ENCODE results near the gene NRXN3.

Gene NRXN3

GRCh38 chr14:78848234-78848820 lies 678.2 kb downstream of the NRXN3 start:
- DNase-seq, result peak; percentile 58

DNA sequence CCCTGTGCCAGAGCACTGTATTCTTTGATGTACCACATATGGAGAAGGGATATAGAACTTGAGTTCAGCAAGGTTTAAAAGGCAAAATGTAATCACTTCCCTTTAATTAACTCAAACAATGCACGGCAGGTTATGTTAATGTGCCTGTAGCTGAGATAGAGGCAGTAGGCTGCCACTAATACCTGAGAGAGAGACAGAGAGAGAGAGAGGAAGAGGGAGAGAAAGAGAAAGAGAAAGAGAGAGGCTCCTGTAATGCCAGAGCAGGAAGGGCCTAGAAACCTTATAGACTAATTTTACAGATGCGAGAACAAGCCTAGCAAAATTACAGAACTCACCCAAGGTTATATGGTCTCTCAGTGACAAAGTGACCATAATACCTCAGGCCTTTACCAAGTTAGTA lies 679.8 kb downstream of the NRXN3 start:
- DNase-seq, result no peak

DNA sequence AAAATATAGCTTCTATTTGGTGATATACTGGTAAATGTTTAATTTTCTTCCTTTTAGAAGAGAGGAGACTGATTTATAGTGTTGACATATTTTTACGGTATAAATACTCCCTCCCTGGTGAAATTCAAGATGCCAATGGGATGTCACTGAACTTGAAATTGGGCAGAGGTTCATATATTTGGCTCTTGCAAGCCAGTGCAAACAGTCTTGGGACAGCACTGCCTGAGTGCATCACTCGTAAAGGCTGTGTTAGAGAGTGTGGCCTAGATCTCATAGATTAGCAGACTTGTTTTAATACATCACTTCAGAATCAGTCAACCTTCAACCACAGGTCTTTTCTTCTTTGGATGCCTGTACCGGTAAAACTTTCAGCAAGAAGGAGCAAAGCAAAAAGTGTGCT lies 681.0 kb downstream of the NRXN3 start:
- DNase-seq, result no peak

DNA sequence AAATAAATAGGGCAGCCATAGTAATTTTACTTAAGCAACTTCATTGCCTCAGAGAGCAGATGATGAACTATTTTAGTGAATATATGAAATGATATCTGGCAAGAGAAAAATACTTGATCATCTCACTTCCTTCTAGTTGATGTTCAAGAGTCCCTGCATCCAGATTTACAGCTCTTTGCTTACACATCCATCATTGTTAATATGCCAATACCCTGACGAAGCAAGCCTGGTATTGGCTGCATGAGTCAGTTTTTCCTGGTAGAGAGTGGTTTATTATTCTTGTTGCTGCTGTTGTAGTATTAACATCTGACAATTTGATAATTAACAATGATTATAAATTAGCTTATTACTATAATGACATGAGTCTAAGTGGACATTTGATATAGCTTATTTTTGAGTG lies 681.9 kb downstream of the NRXN3 start:
- no peak for DNase-seq

GRCh38 chr14:78857974-78858373 lies 687.8 kb downstream of the NRXN3 start:
- no peak for DNase-seq

- DNase-seq, result no peak
Observed at GRCh38 chr14:78863143-78863542, 693.0 kb downstream of the NRXN3 start.

DNA sequence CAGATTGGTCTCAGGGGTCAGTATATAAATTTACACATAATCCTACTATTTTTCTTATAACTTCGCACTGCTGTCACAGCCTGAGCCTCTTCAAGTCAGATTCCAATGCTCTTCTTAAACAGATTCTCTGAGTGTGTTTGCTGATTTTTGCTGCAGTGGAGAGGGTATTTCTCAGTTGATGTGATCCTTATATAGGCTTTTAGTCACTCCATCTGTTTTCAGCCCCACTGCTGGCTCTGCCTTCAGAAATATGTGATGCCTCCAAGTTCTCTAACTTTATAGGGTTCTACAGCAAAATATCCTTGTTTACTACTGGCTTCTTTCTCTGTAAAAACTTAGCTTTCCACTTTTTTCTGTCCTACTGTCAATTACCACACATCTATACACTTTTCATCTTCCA lies 702.7 kb downstream of the NRXN3 start:
- no peak for DNase-seq

DNA sequence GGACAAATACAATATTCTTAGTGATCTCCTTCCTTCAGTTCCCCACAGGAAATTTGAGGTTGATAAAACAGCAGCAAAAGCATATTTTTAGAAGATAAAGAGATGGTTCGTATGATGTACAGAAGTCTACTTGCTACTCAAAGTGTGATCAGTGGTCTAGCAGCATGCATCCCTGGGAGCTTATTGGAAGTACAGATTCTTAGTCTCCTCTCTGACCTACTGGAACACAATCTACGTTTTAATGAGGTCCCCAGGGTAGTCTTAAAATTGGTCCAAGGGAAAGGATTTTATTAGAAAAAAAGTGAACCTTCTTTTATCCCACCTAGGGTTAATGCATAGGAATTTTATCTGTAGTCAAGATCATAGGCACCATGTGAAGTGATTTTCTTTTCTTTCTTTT lies 703.4 kb downstream of the NRXN3 start:
- no peak for DNase-seq

GRCh38 chr14:78875049-78875448 lies 704.9 kb downstream of the NRXN3 start:
- DNase-seq, result no peak

DNA sequence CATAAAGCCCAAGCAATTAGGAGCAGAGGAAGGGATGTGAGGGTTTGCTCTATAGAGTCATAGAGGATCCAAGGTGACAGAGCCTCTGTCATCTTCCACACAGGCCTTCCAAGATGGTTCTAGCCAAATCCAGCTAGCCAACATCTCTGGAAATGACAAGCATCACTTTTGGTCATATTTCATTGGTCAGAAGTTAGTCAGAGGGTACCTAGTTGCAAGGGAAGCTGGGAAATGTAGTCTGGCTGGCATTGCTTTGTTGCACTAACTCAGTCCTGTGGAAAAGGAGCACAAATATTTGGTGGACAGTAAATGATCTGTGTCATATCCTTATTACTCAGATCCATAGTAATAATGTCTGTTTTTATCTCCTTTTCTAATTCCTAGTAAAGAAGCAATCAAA lies 715.7 kb downstream of the NRXN3 start:
- DNase-seq, result no peak

DNA sequence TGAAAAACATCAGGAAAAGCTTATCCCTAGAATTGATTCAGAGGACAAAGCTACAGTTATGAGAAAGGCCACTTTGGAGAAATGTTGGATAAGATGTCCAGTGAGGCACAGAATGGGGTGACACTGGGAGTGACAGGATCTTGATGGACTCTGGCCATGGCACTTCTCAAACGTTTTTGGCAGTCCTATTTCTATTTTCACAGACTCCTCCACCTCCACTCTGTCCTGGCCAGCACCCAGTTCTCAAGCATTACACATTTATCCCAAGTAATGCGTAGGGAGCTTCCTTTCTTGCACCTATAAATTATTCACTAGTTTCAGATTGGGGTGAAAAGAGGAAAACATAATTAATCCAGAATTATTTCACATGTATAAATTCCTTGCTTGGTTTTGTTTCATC lies 727.3 kb downstream of the NRXN3 start:
- DNase-seq, result no peak

- DNase-seq, result peak; percentile 48
Observed at GRCh38 chr14:78902010-78902623, 731.9 kb downstream of the NRXN3 start.

DNA sequence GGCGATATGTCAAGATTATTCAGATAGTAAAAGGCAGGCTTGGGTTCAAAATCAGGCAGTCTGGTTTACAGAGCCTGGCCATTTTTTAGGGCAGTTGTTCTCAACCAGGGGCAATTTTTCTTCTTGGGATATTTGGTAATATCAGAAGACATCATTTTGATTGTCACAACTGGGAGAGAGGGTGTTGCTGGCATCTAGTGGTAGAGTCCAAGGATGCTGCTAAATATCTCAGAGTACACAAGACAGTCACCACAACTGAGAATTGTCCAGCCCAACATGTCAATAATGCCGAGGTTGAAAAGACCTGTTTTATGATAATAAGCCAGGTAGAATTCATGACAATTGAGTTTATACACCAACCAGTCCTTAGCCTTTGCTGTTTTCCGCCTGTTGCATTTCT lies 733.9 kb downstream of the NRXN3 start:
- DNase-seq, result peak; percentile 2

DNA sequence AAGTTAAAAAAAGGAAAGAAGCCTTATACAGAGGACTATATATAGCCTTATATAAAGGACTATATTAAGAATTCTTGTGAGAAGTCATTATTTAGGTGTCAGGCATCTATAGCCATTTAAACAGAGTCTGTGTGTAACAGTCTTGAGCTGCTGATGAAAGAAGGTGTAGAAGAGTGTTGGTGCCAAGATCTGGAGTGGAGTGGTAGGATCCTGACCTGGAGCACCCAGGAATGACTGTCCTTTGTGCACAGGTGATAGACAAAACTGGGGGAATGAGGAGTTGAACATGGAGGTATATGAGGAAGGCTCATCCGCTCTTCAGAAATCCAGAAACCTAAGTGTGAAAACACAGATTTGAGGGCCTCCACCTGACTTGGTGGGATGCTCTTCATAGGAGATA lies 747.3 kb downstream of the NRXN3 start:
- no peak for DNase-seq

GRCh38 chr14:78921856-78922255 lies 751.7 kb downstream of the NRXN3 start:
- DNase-seq, result no peak

- no peak for DNase-seq
Observed at GRCh38 chr14:78927261-78927660, 757.1 kb downstream of the NRXN3 start.

DNA sequence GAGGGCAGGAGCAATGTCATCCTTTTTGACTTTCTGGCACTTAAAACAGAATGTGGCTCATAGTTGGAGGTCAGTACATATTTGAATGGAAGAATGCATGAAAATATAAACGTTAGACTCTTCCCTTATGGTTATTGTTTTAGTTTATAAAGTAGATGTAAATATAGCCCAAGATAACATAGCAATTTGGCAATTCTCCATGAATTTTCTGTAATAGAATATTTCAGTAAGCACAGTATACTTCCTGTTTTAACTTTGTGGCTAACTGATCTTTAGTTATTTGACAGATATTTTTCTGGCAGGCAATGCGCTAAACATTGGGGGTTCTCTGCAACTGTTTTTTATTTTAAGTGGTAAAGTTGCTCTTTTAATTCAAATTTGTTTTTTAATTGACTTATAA lies 763.0 kb downstream of the NRXN3 start:
- no peak for DNase-seq

GRCh38 chr14:78933948-78934524 lies 763.9 kb downstream of the NRXN3 start:
- peak; percentile 23 for DNase-seq

- no peak for DNase-seq
Observed at GRCh38 chr14:78946949-78947348, 776.8 kb downstream of the NRXN3 start.

GRCh38 chr14:78947681-78948080 lies 777.5 kb downstream of the NRXN3 start:
- no peak for DNase-seq

DNA sequence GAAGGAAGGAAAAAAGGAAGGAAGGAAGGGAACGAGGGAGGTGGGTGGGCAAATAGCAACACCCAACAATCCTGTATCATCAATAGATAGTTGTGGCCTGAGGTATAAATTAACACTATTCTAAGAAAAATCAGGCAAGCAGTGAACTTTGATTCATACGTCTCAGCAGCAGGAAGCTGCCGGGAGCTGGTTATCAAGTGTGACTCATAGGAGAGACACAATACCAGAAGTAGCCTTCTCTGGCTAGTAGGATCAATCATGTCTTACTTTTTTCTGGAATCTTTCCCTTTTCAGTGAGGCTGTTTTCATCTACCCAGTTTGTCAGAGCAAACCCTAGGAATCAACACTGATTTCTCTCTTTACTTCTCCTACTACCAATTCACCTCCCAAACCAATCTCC lies 780.5 kb downstream of the NRXN3 start:
- DNase-seq, result no peak

DNA sequence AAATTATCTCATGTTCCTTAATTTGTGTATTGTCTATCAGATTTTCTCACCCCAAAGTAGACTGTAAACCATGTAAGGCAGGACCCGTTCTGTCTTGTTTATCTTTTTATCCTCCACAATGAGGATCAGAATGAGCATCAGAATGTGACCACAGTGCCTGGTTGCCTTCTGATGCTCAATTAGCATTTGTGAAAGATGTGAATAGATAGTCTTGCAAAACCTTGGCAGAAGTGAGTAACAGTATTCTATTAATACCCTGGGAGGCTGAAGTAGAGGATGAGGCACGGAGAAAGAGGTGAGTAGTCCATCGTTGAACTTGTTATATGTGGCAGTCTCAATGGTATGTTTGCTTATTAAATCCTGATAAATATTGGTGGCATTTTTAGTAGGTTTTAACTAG lies 781.4 kb downstream of the NRXN3 start:
- no peak for DNase-seq

DNA sequence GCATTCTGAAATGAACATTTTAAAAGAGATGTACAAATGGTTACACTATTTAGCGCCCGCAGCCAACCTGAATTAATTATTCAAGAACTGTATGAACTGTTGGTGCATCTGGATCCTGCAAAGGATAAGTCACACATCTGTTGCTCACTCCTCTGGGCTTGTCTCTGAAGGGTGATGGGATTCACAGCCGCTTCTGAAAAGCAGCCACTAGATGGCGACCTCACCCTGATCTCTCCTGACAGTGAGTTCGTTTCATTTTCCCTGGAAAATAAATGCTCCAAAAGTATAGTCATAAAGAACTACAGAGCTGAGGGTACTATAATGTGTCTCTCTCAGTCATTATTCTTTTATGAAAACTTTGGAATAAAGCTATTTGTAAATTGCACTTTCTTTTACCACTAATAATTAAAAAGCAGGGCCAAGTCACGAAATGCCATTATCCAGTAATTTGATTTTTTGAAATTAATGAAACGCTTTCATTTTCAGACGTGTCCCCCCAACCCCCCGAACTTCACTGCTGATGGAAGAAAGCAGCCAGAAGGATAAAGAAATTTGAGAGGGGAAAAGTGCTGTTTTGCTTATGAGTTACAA lies 789.6 kb downstream of the NRXN3 start:
- DNase-seq, result peak; percentile 56

- DNase-seq, result no peak
Observed at GRCh38 chr14:78967111-78967809, 797.1 kb downstream of the NRXN3 start.

Data from COR-L47 (cell line).